ENCODE data around the gene PIK3C2G. TPM values are rescaled to one million over a fixed set of nuclear protein-coding genes. Genes with fewer than 3 reads are reported as not detected.

Gene PIK3C2G
- total RNA-seq, 1 donor from 2014 or later: 0.51 TPM

DNA sequence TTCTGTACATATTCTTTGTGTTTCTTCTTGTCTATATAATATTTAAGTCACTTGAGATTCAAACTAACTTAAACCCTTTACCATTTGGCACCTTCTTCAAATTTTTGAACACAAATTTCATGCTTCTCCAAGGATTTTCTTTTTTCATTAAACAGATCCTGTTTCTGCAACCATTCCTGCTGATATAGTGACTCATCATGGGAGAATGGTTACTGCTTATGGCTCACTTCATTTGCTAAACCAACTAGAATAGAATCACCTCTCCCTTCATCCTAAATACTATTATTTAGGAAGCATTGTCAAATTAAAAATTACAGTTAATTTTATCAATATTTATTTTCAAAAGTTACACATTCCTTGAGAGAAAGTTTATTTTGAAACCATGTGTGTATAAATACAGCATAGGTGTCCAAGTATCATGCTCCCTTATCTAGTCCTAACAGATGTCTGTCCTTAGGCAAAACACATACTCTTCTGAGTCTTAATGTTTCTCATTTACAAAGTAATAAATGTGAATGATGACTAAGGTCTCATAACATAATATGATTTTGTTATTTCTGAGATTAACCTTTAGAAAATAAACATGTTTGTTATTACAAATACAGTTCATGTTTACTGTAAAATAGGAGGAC is 435.8 kb downstream of the PIK3C2G start:
- DNase-seq (ENCODE audit: low read depth in 2 of 2): no peak

Other genes starting within 250 kb of the PIK3C2G start
- not detected in 2 replicates for gene RERGL, start 171.3 kb upstream of the PIK3C2G start, total RNA-seq